Right lobe of liver (tissue), 6 donors: ENCODE measurements around the gene TTLL10. TPM values are rescaled to one million over a fixed set of nuclear protein-coding genes. Genes with fewer than 3 reads are reported as not detected.

ENCODE experiments used
- ATAC-seq, 4 donors: fragments of 200-7000 bp; cut with Tn5 transposase; one replicate each; pipeline ENCODE4 v1.9.1; 2020; ENCODE audit warnings: mild to moderate bottlenecking in 4 of 4, moderate library complexity in 4 of 4
- DNase-seq, 3 donors: peaks; one replicate each; pipeline ENCODE4 v3.0.0-alpha.2; 2020
- H3K27ac ChIP-seq, 3 donors: fragments of 200-600 bp; one replicate each; pipeline ENCODE4 v1.8.0; 2022
- H3K27me3 ChIP-seq, 2 donors: fragments of 200-600 bp; one replicate each; pipeline ENCODE4 v1.8.0; 2022
- H3K36me3 ChIP-seq, 4 donors: fragments of 200-600 bp; sonication (generic) in 1 of 4; one replicate each; pipeline versions ENCODE4 v1.5.1 to v1.8.0; 2017 to 2022; ENCODE audit warnings: control low read depth in 1 of 4
- H3K4me1 ChIP-seq, 4 donors: fragments of 200-600 bp; sonication (generic) in 1 of 4; one replicate each; pipeline versions ENCODE4 v1.5.1 to v1.8.0; 2017 to 2022; ENCODE audit warnings: control low read depth in 1 of 4
- H3K4me3 ChIP-seq, 3 donors: fragments of 200-600 bp; one replicate each; pipeline ENCODE4 v1.8.0; 2022
- H3K9me3 ChIP-seq, 4 donors: fragments of 200-600 bp; sonication (generic) in 1 of 4; one replicate each; pipeline versions ENCODE4 v1.5.1 to v1.8.0; 2017 to 2022; ENCODE audit warnings: control low read depth in 1 of 4
- CTCF ChIP-seq, 4 donors: fragments of 200-600 bp in 3 of 4; fragments of 450-650 bp in 1 of 4; IDR thresholded peaks; one replicate each; pipeline versions ENCODE4 v1.5.1 to v1.8.0; 2016 to 2022; ENCODE audit warnings: antibody characterized with exemption in 4 of 4, mild to moderate bottlenecking in 2 of 4
- POLR2A ChIP-seq: fragments of 450-650 bp; IDR thresholded peaks from one replicate; pipeline ENCODE4 v1.6.1; 2017; ENCODE audit warnings: antibody characterized with exemption, mild to moderate bottlenecking
- WGBS: methylation state at CpG from one replicate; pipeline ENCODE4 v1.1.6; 2018; ENCODE audit warnings: low coverage, low lambda C conversion rate; ENCODE audit not compliant: insufficient coverage; ENCODE audit errors: missing lambda C conversion rate; 5-methylcytosine and 5-hydroxymethylcytosine counted together
- intact Hi-C, 2 donors: fragments of 100-400 bp; cut with DNase I; formaldehyde crosslinking; loops; one replicate each; pipeline versions ENCODE4 v1.11.2 to v1.14.1; 2022
- long read RNA-seq: library from polyadenylated mRNA; unstranded; transcript quantifications from one replicate; pipeline ENCODE4 v2.0.0, GENCODE V29; 2019
- total RNA-seq, 6 experiments: library from RNA; depleted of rRNA in 2 of 6; stranded (reverse); fragments of >200 nt in 2 of 6; fragmentation: NEBNext Ultra II Directional in 3 of 6; extraction: Animal tissue kit (Norgen Biotek cat#: 25700) in 3 of 6; gene quantifications; one replicate each; pipeline versions ENCODE4 v1.1.0 to v1.2.4, GENCODE V29; 2016 to 2023
- donor health status: DM: no; HTN: yes; CAD: no.
- donor health status: DM: no; HTN: no; CAD: no.
- donor health status: DM: no; HTN: no; CAD: no.
- donor health status: DM: no; HTN: yes; CAD: no.
- donor health status: DM: no; HTN: yes; CAD: no.

Gene TTLL10
- total RNA-seq: not detected
- long read RNA-seq: 0 reads

GRCh38 chr1:1173793-1174415, at the start of gene TTLL10:
TSS of gene TTLL10 (plus strand) at chr1:1173880. CDS start at chr1:1179216, 5,336 bp downstream.
- Histone ChIP-seq H3K9me3 (no peaks in the 10 kb centered on the region), H3K27me3 (peaks cover 0 to 9% of the 10 kb centered on the region in 2 donors), H3K27ac (no peak within 1 kb of the TSS), H3K36me3 (no peaks in the 10 kb centered on the region), H3K4me1 (no peaks in the 10 kb centered on the region), H3K4me3 (no peak within 1 kb of the TSS)
- DNase-seq (peak; percentile 23 to 52 (median 41)), ATAC-seq (peak in 3 of 4 donors; percentile 3 to 18 (median 15))
- 13% methylated on average over 11 of the region's 35 CpGs for WGBS
- intact Hi-C loops: no loop called here
- TF ChIP-seq CTCF (IDR thresholded peaks at IDR 0.05): no peak
- no peak for TF ChIP-seq POLR2A

GRCh38 chr1:1124508-1124785, 49.2 kb upstream of the TTLL10 start:
- intact Hi-C loops: loop anchor here (5.0 to 10.0 kb wide), 3 partner anchors 118 to 168 kb away; no protein-coding TSS in a partner anchor
- Histone ChIP-seq H3K27me3 (no peaks in the 10 kb centered on the region), H3K27ac (no peak overlapping the region), H3K9me3 (no peaks in the 10 kb centered on the region), H3K4me1 (peaks cover 0 to 38% (median 19%) of the 10 kb centered on the region in 4 donors), H3K36me3 (no peaks in the 10 kb centered on the region), H3K4me3 (no peak overlapping the region)
- TF ChIP-seq POLR2A (no peak), CTCF (IDR thresholded peaks at IDR 0.05) (no peak)
- ATAC-seq: no peak
- WGBS: 47% methylated on average over 3 of the region's 7 CpGs
- no peak for DNase-seq

GRCh38 chr1:1124786-1125642, 48.7 kb upstream of the TTLL10 start:
- intact Hi-C loops: loop anchor here (5.0 to 10.0 kb wide), 4 partner anchors 102 to 167 kb away; no protein-coding TSS in a partner anchor
- H3K4me1 ChIP-seq: peaks cover 0 to 38% (median 19%) of the 10 kb centered on the region in 4 donors
- H3K36me3 ChIP-seq: no peaks in the 10 kb centered on the region
- no peaks in the 10 kb centered on the region for H3K27me3 ChIP-seq
- peak overlapping the region in 1 of 3 donors; percentile 19 for H3K4me3 ChIP-seq
- DNase-seq: peak in 1 of 3 donors; percentile 71
- ATAC-seq: peak; percentile 72 to 77 (median 74)
- TF ChIP-seq CTCF (IDR thresholded peaks at IDR 0.05) (no peak), POLR2A (no peak)
- H3K9me3 ChIP-seq: no peaks in the 10 kb centered on the region
- 29% methylated on average over 5 of the region's 29 CpGs for WGBS
- H3K27ac ChIP-seq: peak overlapping the region in 1 of 3 donors; percentile 15

- Histone ChIP-seq H3K4me1 (peaks cover 0 to 38% (median 19%) of the 10 kb centered on the region in 4 donors), H3K4me3 (no peak overlapping the region), H3K27me3 (no peaks in the 10 kb centered on the region), H3K36me3 (no peaks in the 10 kb centered on the region), H3K9me3 (no peaks in the 10 kb centered on the region), H3K27ac (no peak overlapping the region)
- WGBS: no CpG with 5 or more reads among the region's 18 CpGs
- DNase-seq (no peak), ATAC-seq (no peak)
- intact Hi-C loops: loop anchor here in 1 of 2 donors (5.0 to 10.0 kb wide), 2 partner anchors 101 to 139 kb away; no protein-coding TSS in a partner anchor
- TF ChIP-seq POLR2A (no peak), CTCF (IDR thresholded peaks at IDR 0.05) (no peak)
These were observed 47.7 kb upstream of the TTLL10 start for GRCh38 chr1:1125945-1126344.
